GM21526 (cell line): ENCODE data around the gene TMED4.
"Not testable (repeated sequence)": the region's sequence is repeated elsewhere in the genome, so short reads cannot be mapped to it uniquely, and the experiment has no call there.

Source experiments
- ATAC-seq: cut with Tn5 transposase; IDR thresholded peaks from one replicate; pipeline ENCODE4 v1.9.1; 2021; ENCODE audit warnings: moderate library complexity; ENCODE audit not compliant: unreplicated experiment, low FRiP score

The TMED4 gene

DNA sequence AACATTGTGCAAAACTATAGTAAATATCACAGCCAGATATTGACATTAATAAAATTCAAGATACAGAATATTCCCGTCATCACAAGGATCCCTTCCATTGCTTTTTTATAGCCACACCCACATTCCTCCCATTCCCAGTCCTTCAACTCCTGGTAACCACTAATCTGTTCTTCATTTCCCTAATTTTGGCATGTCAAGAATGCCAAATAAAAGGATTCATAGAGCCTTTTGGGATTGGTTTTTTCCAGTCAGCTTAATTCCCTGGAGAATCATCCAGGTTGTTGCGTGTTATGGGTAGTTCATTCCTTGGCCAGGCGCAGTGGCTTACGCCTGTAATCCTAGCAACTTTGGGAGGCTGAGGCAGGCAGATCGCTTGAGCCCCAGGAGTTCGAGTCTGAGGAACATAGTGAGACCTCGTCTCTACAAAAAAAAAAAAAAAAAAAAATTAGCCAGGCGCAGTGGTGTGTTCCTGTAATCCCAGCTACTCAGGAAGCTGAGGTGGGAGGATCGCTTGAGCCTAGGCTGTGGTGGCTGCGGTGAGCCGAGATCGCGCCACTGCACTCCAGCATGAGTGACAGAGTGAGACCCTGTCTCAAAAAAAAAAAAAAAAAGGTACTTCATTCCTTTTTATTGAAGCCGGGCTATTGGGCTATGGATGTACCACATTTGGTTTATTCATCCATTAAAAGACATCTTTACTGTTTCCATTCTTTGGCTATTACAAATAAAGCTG is 27.1 kb upstream of the TMED4 start:
- no peak for ATAC-seq

DNA sequence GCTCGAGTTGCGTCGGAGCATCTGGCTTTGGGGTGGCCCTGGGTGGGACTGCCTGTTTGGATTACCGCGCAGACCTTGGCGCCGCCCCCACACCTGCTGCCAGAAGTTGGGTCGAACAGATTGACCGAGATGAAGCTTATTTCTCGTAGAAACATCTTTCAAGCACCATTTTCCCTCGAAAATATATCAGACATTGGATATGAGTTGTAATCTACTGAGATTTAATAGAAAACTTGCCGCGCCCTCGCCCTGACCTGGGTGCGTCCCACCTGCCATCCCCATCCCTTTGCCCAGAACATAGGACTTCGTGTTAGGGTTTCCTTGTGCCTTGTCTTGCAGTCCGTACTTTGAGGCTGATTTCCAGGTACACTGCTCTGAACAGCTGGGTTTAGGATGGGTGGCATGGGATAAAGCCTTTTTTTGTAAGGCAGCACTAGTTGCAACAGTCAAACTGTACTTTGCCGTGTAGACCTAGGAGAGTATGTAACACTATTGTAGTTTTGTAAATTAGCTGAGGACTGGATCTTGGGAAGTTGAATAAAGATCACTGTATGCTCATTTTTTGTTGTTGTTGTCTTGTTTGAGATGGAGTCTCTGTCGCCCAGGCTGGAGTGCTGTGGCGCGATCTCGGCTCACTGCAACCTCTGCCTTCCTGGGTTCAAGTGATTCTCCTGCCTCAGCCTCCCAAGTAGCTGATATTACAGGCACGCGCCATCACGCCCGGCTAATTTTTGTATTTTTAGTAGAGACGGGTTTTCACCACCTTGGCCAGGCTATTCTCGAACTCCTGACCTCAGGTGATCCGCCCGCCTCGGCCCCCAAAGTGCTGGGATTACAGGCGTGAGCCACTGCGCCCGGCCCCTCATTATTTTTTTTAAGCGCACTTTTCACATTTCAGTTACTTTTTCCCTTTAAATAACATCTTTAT is 25.4 kb upstream of the TMED4 start:
- no peak for ATAC-seq

DNA sequence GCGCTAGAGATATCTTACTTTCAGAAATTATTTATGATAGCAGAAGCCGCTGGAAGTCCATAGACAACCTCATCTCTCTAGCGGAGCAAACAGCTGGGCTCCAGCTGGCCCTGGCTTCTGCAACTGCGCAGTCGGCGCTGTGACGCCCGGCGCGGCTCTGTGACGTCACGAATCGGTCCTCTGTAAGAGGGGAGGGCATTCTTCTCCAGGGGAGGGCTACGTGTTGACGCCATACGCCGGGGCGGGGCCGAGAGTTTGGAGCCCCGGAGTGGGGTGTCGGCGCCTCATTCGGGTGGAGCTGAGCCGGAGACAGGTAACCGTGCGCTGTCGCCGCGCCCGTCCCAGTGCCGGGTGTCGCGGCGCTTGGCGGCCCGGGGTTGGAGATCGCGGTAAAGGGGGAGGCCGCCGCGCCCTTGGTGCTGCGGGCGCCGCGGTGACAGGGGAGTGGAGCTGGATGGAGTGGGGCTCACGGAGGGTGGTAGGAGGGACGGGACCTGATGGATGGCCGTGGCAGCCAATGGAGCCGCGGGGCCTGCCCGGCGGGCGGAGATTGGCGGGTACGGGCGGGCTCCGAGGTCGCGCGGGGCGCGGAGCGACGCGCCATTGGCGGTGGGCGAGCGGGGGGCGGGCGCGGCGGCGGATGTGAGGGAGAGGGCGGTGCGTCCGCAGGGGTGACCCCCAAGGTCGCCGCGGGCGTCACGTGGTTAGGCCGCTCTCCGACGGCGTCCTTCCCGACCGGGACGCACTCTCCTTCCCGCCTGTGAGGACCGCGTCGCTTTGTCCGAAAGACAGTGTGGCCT is 24.5 kb upstream of the TMED4 start, which contains the start of gene OGDH:
TSS of gene OGDH (plus strand) at position 287 of the 800 bp plus-strand sequence. CDS start 17,717 bp downstream, outside the sequence.
- ATAC-seq, result peak; percentile 90

DNA sequence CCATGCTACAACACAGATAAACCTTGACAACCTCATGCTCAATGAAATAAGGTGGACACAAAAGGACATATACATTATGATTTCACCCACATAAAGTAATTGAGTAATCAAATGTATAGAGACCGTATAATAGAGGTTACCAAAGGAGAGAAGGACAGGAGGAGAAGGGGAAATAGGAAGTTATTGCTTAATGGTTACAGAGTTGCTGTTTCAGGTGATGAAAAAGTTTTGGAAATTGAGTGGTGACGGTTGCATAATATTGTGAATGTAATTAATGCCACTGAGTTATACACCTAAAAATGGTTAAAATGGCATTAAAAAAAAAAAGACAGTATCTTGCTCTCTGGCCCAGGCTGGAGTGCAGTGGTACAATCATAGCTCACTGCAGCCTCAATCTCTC is 22.9 kb upstream of the TMED4 start:
- no peak for ATAC-seq

DNA sequence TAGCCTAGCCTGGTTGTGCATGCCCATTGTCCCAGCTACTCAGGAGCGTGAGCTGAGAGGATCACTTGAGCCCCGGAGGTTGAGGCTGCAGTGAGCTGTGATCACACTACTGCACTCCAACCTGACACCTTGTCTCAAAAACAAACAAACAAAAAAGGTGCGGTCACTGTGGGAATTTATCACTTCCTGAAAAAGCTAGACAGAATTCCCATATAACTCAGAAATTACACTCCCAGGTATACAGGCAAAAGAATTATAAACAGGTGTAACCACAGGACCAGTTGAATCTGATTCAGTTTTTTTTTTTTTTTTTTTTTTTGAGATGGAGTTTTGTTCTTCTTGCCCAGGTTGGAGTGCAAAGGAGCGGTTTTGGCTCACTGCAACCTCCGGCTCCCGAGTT is 21.2 kb upstream of the TMED4 start:
- no peak for ATAC-seq

DNA sequence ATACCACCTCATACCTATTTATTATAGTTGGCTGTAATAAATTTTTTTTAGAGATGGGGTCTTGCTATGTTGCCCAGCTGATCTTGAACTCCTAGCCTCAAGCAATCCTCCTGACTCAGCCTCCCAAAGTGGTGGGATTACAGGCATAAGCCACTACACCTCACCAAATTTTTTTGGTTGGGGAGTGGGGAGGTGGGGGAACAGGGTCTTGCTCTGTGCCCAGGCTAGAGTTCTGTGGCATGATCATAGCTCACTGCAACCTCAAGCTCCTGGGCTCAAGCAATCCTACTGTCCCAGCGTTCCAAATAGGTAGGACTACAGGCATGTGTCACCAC is 20.5 kb upstream of the TMED4 start:
- ATAC-seq, result no peak

DNA sequence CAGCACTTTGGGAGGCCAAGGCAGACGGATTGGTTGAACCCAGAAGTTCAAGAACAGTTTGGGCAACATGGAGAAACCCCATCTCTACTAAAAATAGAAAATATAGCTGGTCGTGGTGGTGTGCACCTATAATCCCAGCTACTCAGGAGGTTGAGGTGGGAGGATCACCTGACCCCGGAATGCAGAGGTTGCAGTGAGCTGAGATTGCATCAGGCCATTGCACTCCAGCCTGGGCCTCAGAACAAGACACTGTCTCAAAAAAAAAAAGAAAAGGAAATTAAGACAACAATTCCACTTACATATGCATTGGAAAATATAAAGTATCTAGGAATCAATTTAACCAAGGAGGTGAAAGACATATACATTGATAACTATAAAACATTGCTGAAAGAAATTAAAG is 17.2 kb upstream of the TMED4 start:
- ATAC-seq, result no peak

DNA sequence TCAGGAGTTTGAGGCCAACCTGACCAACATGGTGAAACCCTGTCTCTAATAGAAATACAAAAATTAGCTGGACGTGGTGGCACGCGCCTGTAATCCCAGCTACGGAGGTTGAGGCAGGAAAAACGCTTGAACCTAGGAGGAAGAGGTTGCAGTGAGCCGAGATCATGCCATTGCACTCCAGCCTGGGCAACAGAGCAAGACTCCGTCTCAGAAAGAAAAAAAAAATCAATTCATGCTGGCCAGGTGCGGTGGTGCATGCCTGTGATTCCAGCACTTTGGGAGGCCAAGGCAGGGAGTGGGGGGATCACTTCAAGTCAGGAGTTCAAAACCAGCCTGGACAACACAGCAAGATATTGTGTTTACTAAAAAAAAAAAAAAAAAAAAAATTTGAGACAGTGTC is 15.2 kb upstream of the TMED4 start:
- not testable (repeated sequence) for ATAC-seq

DNA sequence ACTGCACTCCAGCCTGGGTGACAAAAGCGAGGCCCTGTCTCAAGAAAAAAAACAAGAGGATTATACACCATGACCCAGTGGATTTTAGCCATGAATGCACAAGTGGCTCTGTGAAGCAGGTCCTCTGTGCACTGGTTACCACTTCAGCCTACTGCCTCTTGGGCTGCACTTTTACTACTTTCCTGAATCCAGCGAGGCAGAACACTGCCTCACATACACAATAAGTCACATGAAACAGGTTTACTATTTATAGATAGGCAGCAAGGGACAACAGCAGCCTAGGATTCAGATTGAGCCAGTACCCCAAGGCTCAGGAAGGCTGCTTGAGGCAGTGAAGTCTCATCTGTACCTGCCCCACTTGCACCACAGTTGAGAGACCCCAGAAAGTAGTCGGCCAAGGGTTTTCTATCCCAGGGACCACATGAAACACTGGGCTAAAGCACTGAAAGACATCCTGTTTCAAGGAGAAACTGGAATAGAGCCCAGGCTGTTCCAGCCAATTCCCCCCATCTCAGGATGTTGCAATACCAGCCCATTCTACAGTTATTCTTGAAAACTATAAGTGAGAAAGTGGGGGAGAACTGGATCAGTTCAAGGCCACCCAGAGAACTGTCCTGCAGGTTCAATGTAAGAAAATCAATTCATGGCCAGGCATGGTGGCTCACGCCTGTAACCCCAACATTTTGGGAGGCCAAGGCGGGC is 14.1 kb upstream of the TMED4 start:
- no peak for ATAC-seq

DNA sequence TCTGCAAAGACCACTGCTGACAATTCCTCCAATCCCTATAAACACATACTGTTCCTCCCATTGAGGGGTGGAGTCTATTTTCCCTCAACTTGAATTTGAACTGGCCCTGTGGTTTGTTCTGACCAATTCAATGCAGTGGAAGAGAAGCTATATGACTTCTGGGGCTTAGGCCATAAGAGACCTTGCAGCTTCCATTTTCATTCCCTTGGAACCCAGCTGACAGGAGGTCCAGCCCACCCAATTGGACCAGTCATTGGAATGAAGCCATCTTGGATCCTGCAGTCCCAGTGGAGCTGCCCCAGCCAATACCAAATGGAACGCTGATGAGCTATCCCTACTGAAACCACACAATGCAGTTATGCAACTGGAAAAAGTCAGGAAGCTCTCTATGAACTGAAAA is 8.9 kb upstream of the TMED4 start:
- ATAC-seq, result no peak

DNA sequence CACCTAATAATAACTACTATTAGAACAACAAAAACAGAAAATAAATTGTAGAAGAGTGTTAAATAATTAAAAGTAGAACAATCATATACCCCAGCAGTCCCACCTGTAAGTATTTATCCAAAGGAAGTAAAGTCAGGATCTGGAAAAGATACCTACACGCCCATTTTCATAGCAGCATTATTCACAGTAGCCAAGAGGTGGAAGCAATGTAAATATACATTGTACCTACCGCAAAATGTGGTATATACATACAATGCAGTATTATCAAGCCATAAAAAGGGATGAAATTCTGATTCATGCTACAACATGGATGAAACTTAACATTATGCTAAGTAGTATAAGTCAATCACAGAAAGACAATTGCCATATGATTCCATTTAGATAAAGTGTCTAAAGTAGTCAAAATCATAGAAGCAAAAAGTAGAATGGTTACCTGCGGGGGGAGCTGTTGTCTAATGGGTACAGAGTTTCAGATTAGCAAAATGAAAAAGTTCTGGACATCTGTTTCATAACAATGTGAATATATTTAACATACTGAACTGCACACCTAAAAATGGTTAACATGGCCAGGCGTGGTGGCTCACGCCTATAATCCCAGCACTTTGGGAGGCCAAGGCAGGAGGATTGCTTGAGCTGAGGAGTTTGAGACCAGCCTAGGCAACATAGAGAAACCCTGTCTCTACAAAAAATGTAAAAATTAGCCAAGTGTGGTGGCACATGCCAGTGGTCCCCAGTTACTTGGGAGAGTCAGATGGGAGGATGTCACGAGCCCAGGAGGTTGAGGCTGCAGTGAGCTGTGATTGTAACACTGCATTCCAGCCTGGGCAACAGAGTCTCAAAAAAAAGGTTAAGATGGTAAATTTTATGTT is 6.0 kb upstream of the TMED4 start:
- ATAC-seq, result no peak

DNA sequence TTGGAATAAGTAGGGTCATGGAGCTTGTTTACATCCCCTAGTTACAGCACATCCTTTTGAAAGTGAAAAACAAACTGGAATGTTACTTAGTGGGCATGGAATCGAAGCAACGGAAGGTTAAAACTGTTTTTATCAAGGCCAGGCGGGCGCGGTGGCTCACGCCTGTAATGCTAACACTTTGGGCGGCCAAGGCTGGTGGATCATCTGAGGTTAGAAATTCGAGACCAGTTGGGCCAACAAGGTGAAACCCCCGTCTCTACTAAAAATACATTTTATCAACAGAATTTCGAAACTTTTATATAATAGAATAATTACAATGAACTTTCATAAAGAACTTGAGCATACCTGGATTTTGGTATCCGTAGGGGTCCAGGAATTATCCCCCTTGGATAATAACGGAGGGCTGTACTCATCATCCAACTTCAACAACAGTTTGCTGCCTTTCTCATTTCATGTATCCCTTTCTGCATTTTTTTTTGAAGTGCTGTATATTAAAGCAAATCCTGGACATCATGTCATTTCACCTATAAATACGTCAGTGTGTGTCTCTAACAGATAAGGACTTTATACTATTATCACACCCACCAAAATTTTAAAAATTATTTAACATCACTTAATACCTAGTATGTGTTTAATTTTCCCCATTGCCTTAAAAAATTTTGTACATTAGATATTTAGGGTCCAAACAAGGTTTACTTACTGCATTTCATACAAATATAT is 1.3 kb upstream of the TMED4 start:
- ATAC-seq, result no peak

DNA sequence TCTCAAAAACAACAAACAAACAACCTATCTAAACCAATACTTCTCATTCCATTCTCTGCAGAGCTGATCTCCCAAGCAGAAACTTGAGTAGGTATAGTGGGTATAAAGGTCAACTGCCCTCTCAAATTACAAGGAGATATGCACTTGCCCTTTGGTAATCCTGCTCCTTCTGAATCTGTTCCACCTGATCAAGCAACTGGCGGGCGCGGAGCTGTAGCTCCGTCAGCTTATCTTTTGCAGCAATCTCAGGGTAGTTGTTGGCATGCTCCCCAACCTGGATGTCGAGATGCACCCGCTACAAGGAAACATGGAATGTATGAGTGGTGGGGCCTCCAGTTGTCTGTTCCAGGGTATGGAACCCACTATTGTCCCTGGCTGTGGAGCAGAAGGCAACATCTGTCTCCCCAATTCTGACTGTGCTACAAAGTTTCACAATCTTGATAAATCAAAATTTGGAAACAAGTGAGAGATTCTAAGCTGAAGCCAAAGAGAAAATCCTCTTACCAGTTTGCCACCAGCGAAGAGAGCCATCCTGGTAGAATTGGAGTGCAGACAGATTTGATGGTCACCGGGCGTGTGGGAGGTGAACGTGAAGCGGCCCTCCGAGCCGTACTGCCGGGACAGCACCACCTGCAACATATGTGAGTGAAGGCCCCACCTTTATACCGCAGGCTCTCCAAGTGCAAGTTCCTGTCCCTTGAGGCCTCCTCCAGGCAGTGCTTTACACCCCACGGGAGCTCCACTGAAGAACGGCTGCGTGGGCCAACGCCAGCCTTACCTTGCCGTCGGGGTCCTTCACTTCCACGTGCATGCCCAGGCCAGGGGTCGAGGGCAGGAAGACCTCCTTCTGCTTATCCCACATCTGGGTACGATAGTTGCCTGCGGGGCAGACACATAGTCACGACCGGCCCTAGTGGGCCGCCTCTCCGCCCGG is 819 bp downstream of the TMED4 start:
- peak; percentile 31 for ATAC-seq

DNA sequence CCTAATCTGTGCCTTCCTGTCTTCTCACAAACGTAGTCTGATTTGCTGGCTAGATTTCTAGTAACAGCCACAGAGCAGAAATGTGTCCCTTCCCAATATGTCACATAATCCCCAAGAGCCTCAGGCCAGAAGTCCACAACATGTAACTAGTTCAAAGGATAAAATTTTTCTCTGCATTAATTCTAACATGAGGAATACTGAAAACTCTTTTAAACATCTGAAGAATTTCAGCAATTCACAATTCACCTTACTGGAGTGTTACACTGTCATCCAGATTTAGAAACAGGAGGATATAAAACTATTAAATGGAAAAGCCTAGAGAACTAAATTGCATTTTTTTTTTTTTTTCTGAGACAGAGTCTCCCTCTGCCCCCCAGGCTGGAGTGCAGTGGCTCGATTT is 5.8 kb downstream of the TMED4 start:
- no peak for ATAC-seq

DNA sequence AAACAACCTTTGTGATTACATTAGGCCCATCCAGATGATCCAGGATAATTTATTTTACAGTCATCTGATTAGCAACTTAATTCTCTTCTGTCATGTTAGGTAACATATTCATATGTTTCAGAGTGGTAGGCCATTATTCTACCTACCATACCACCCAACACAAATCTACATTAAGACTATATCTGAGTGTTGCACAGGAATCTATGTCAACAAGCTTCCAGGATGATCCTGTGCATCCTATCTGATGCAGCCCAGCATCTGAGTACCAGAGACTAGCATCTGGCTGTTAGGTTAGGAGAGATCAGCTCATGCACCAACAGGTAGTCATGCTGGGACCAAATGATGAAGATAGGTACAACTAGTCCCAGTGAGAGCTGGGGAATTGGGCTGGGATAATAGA is 7.0 kb downstream of the TMED4 start:
- ATAC-seq, result no peak

DNA sequence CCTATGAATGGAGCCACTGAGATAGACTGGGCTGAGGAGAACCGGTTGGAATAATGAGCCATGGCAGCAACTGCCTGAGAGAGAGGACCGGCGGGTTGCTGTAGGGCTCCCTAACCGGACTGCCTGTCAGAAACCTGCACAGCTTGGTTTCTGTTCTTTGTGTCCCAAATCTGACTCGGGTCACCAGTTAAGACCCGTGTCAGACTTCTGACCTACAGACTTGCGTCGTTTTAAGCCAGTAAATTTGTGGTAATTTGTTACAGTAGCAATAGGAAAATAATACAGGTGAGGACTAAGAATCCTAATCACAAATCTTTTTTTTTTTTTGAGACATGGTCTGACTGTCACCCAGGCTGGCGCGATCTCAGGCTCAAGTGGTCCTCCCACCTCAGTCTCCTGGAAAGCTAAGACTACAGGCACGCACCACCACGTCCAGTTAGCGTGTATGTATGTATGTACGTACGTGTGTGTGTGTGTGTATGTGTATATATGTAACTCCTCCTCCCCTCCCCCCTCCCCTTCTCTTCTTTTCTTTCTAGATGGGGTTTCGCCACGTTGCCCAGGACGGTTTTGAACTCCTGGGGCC is 7.7 kb downstream of the TMED4 start:
- ATAC-seq, result no peak

DNA sequence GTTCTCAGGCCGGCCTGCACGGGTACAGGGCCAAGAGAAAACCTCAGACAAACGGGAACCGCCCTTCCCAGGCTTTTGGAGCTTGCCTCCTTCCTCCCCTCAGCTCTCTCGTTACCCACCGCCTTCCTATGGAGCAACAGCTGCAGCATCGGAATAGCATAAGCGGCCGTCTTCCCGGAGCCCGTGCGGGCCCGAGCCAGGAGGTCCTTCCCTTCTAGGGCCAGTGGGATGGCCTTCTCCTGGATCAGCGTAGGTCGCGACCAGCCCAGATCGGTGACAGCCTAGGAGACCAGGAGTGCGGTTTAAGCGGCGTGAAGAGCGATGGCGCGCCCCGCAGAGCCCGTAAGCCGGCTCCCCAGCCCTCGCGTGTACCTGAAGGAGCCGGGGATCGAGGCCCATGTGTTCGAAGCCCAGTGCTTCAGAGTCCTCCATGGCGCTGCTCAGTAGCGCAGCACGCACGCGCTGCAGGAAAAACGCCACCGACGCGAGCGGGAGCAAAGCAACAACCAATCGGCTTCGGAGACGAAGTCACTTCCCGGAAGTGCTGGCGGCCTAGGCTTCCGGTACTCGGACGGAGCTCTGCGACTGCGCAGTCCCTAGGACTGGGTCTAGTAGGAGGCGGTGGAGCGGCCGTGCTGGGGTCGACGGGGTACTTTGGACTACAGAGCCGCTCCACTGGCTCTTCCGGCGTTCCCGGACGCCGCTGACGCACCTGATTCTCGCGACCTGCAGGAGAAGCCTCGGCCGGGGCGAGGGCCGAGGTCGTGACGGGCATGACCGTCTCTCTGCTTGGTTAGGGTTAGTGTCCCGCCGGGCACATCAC is 8.4 kb downstream of the TMED4 start, which contains the start of gene DDX56:
TSS of gene DDX56 (minus strand) at position 445 of the 823 bp plus-strand sequence. CDS start at position 432, 13 bp downstream.
- ATAC-seq, result peak; percentile 88
